ENCODE measurements around the gene TSPEAR.

- no peak for TF ChIP-seq CTCF (IDR thresholded peaks at IDR 0.05)
- no peak for TF ChIP-seq POLR2A (IDR thresholded peaks at IDR 0.05)
These were observed 15.5 kb upstream of the TSPEAR start for GRCh38 chr21:44726826-44727225.
